Fibroblast of peridontal ligament (primary cell): ENCODE results near the gene FGGY.
"Not testable (repeated sequence)": the region's sequence is repeated elsewhere in the genome, so short reads cannot be mapped to it uniquely, and the experiment has no call there.

Experiments used
- DNase-seq: peaks from one replicate; pipeline ENCODE4 v3.0.0-alpha.2; 2010; ENCODE audit errors: extremely low read depth

FGGY gene

GRCh38 chr1:59631561-59632255 lies 334.8 kb downstream of the FGGY start:
- DNase-seq = peak; percentile 10

GRCh38 chr1:59635097-59635496 lies 338.2 kb downstream of the FGGY start:
- DNase-seq = peak; percentile 72

GRCh38 chr1:59638231-59638711 lies 341.4 kb downstream of the FGGY start:
- peak; percentile 96 for DNase-seq

GRCh38 chr1:59639266-59639665 lies 342.4 kb downstream of the FGGY start:
- DNase-seq = no peak

GRCh38 chr1:59640851-59641250 lies 344.0 kb downstream of the FGGY start:
- no peak for DNase-seq

- peak; percentile 8 for DNase-seq
Observed at GRCh38 chr1:59641836-59642235, 344.9 kb downstream of the FGGY start.

GRCh38 chr1:59643526-59643925 lies 346.6 kb downstream of the FGGY start:
- peak; percentile 61 for DNase-seq

- peak; percentile 92 for DNase-seq
Observed at GRCh38 chr1:59645893-59646292, 349.0 kb downstream of the FGGY start.

- DNase-seq = not testable (repeated sequence)
Observed at GRCh38 chr1:59653142-59653958, 356.5 kb downstream of the FGGY start.

- DNase-seq = no peak
Observed at GRCh38 chr1:59653968-59654367, 357.1 kb downstream of the FGGY start.

GRCh38 chr1:59657873-59658465 lies 361.1 kb downstream of the FGGY start:
- DNase-seq = no peak

GRCh38 chr1:59664166-59664565 lies 367.3 kb downstream of the FGGY start:
- no peak for DNase-seq

- no peak for DNase-seq
Observed at GRCh38 chr1:59666106-59666505, 369.2 kb downstream of the FGGY start.

GRCh38 chr1:59667020-59667419 lies 370.1 kb downstream of the FGGY start:
- no peak for DNase-seq

GRCh38 chr1:59669752-59670312 lies 372.9 kb downstream of the FGGY start:
- no peak for DNase-seq

GRCh38 chr1:59670662-59671061 lies 373.8 kb downstream of the FGGY start:
- no peak for DNase-seq

- DNase-seq = no peak
Observed at GRCh38 chr1:59671066-59671952, 374.4 kb downstream of the FGGY start.

GRCh38 chr1:59671953-59672305 lies 375.0 kb downstream of the FGGY start:
- DNase-seq = no peak

- DNase-seq = peak; percentile 53
Observed at GRCh38 chr1:59672851-59673572, 376.1 kb downstream of the FGGY start.

- no peak for DNase-seq
Observed at GRCh38 chr1:59673573-59674450, 376.9 kb downstream of the FGGY start.
